HepG2 (cell line): ENCODE data around the gene EXOC3L2. TPM values are rescaled to one million over a fixed set of nuclear protein-coding genes. Genes with fewer than 3 reads are reported as not detected.

Experiments
- ATF2 ChIP-seq: sonication (generic); formaldehyde crosslinking; IDR thresholded peaks from 2 replicates; pipeline ENCODE4 v1.4.0; 2020; ENCODE audit warnings: missing genetic modification reagents
- HNRNPLL ChIP-seq: fragments of 200-400 bp; formaldehyde crosslinking; IDR thresholded peaks from 2 replicates; pipeline ENCODE4 v1.6.1; 2017; ENCODE audit warnings: mild to moderate bottlenecking, low read depth, low read length; ENCODE audit not compliant: poor library complexity, severe bottlenecking
- IKZF4 ChIP-seq: sonication (generic); formaldehyde crosslinking; IDR thresholded peaks from 2 replicates; pipeline ENCODE4 v1.5.1; 2020; ENCODE audit warnings: borderline replicate concordance, mild to moderate bottlenecking, low read depth, missing genetic modification reagents; ENCODE audit errors: not compliant biosample characterization
- KDM5A ChIP-seq: fragments of 200-600 bp; sonication (generic); IDR thresholded peaks from 2 replicates; pipeline ENCODE4 v1.7.0; 2018; ENCODE audit warnings: antibody characterized with exemption, mild to moderate bottlenecking, low read length, borderline replicate concordance
- NONO ChIP-seq, 2 experiments: fragments of 450-650 bp in 1 of 2; sonication (generic) in 1 of 2; formaldehyde crosslinking in 1 of 2; IDR thresholded peaks in 1 of 2; conservative IDR thresholded peaks in 1 of 2; 2 replicates each; pipeline versions ENCODE4 v1.6.1 to v1.8.0; 2017 to 2022; ENCODE audit warnings: mild to moderate bottlenecking in 1 of 2, missing genetic modification reagents in 1 of 2, moderate library complexity in 1 of 2
- NR1H2 ChIP-seq: sonication (generic); formaldehyde crosslinking; IDR thresholded peaks from 2 replicates; pipeline ENCODE4 v1.8.1; 2022; ENCODE audit warnings: low read depth, missing genetic modification reagents, borderline replicate concordance
- TBX2 ChIP-seq: sonication (generic); formaldehyde crosslinking; IDR thresholded peaks from 2 replicates; pipeline ENCODE4 v1.5.0; 2020; ENCODE audit warnings: missing genetic modification reagents, mild to moderate bottlenecking, borderline replicate concordance
- TGIF2 ChIP-seq: IDR thresholded peaks from 2 replicates; pipeline ENCODE4 v1.6.1; 2016; ENCODE audit warnings: control low read depth, missing compliant biosample characterization
- THAP11 ChIP-seq: IDR thresholded peaks from 2 replicates; pipeline ENCODE4 v1.6.1; 2016; ENCODE audit warnings: missing biosample characterization, missing genetic modification reagents
- ZBTB3 ChIP-seq: sonication (generic); formaldehyde crosslinking; IDR thresholded peaks from 2 replicates; pipeline ENCODE4 v1.4.0; 2020; ENCODE audit warnings: low read depth, mild to moderate bottlenecking, moderate library complexity, missing genetic modification reagents, borderline replicate concordance
- ZBTB7A ChIP-seq: sonication (generic); formaldehyde crosslinking; IDR thresholded peaks from 2 replicates; pipeline ENCODE4 v1.8.0; 2022; ENCODE audit warnings: mild to moderate bottlenecking, missing genetic modification reagents
- ZBTB7B ChIP-seq: sonication (generic); formaldehyde crosslinking; IDR thresholded peaks from 2 replicates; pipeline ENCODE4 v1.4.0; 2020; ENCODE audit warnings: missing genetic modification reagents
- ZFY ChIP-seq: sonication (generic); formaldehyde crosslinking; IDR thresholded peaks from 2 replicates; pipeline ENCODE4 v1.4.0; 2020; ENCODE audit warnings: missing genetic modification reagents
- ZNF501 ChIP-seq: sonication (generic); formaldehyde crosslinking; IDR thresholded peaks from 2 replicates; pipeline ENCODE4 v1.5.1; 2020; ENCODE audit warnings: mild to moderate bottlenecking, moderate library complexity, missing genetic modification reagents
- ZNF547 ChIP-seq: sonication (generic); formaldehyde crosslinking; IDR thresholded peaks from 2 replicates; pipeline ENCODE4 v1.5.1; 2020; ENCODE audit warnings: mild to moderate bottlenecking, missing genetic modification reagents
- ZNF614 ChIP-seq: IDR thresholded peaks from 2 replicates; pipeline ENCODE4 v1.6.1; 2018; ENCODE audit warnings: missing biosample characterization, missing genetic modification reagents, inconsistent platforms, borderline replicate concordance
- ZNF652 ChIP-seq: IDR thresholded peaks from 2 replicates; pipeline ENCODE4 v1.6.1; 2016; ENCODE audit warnings: low read depth, borderline replicate concordance
- ZNF724P ChIP-seq: sonication (generic); formaldehyde crosslinking; IDR thresholded peaks from 2 replicates; pipeline ENCODE4 v1.8.0; 2022; ENCODE audit warnings: missing genetic modification reagents, borderline replicate concordance
- ZNF776 ChIP-seq: sonication (generic); formaldehyde crosslinking; IDR thresholded peaks from 2 replicates; pipeline ENCODE4 v1.4.0; 2020; ENCODE audit warnings: mild to moderate bottlenecking, missing genetic modification reagents
- ZNF777 ChIP-seq: sonication (generic); formaldehyde crosslinking; IDR thresholded peaks from 2 replicates; pipeline ENCODE4 v1.4.0; 2020; ENCODE audit warnings: missing genetic modification reagents
- ZNF83 ChIP-seq: sonication (generic); formaldehyde crosslinking; IDR thresholded peaks from 2 replicates; pipeline ENCODE4 v1.4.0; 2020; ENCODE audit warnings: missing genetic modification reagents, mild to moderate bottlenecking, borderline replicate concordance
- polyA plus RNA-seq, 8 experiments: library from polyadenylated mRNA; depleted of rRNA in 3 of 8; stranded (reverse) in 7 of 8; unstranded in 1 of 8; fragments of >200 nt; fragmentation: Illumina TruSeq in 4 of 8; extraction: Trizol in 4 of 8; gene quantifications; 2 replicates each; pipeline versions ENCODE4 v1.2.1 to v1.2.3, GENCODE V29; 2011 to 2016; ENCODE audit warnings: low read depth in 4 of 8, missing spikeins in 1 of 8, mixed read lengths in 1 of 8; ENCODE audit not compliant: insufficient read depth in 1 of 8
- total RNA-seq, 5 experiments: library from RNA; depleted of rRNA; stranded (reverse); fragments of >200 nt; fragmentation: Illumina TruSeq; extraction: Trizol; gene quantifications; 2 replicates each; pipeline ENCODE4 v1.2.3, GENCODE V29; 2016; ENCODE audit warnings: low read depth in 1 of 5
- TF ChIP-seq, protein P1 (sequence below): sonication (generic); formaldehyde crosslinking; IDR thresholded peaks from 2 replicates; pipeline ENCODE4 v1.8.0; 2023; ENCODE audit warnings: mild to moderate bottlenecking, missing genetic modification reagents
- TF ChIP-seq, protein P2 (sequence below): sonication (generic); formaldehyde crosslinking; conservative IDR thresholded peaks from 2 replicates; pipeline ENCODE4 v1.8.1; 2023; ENCODE audit warnings: missing genetic modification reagents

The EXOC3L2 gene
- total and polyA plus RNA-seq, 2 of the 13 experiments (the other 11 are each of a cell fraction or from before 2014, with no cell fraction given), result 0.21 TPM; not detected in 1

GRCh38 chr19:45179072-45179891 is 65.9 kb downstream of the EXOC3L2 start (continued):
- TF ChIP-seq ATF2 (CRISPR knock-in tag) (0 out of 2 replicates have a peak, but pooled peaks have one; percentile 3), TGIF2 (CRISPR knock-in tag) (no peak), TBX2 (peak; percentile 1; the same call in 1 of the 2 replicates), ZBTB7A (CRISPR knock-in tag) (0 out of 2 replicates have a peak, but pooled peaks have one; percentile 35), HNRNPLL (peak; percentile 72), ZNF776 (CRISPR knock-in tag) (peak; percentile 43; the same call in 1 of the 2 replicates), ZNF501 (CRISPR knock-in tag) (peak; percentile 64; the same call in 1 of the 2 replicates), IKZF4 (CRISPR knock-in tag) (peak; percentile 56), ZNF652 (CRISPR knock-in tag) (no peak), ZFY (CRISPR knock-in tag) (peak; percentile 80), KDM5A (peak; percentile 58; the same call in 1 of the 2 replicates), NR1H2 (0 out of 2 replicates have a peak, but pooled peaks have one; percentile 29), ZNF614 (CRISPR knock-in tag) (no peak), NONO (IDR thresholded peaks at IDR 0.05) (no peak), NONO (CRISPR knock-in tag; conservative IDR thresholded peaks at IDR 0.05) (no peak), ZNF83 (CRISPR knock-in tag) (0 out of 2 replicates have a peak, but pooled peaks have one; percentile 28), ZNF777 (CRISPR knock-in tag) (peak; percentile 96), ZBTB7B (0 out of 2 replicates have a peak, but pooled peaks have one; percentile 26), THAP11 (CRISPR knock-in tag) (peak; percentile 9; the same call in 1 of the 2 replicates), ZNF724P (CRISPR knock-in tag) (0 out of 2 replicates have a peak, but pooled peaks have one; percentile 22), ZBTB3 (CRISPR knock-in tag) (0 out of 2 replicates have a peak, but pooled peaks have one; percentile 27), ZNF547 (CRISPR knock-in tag) (peak; percentile 2; the same call in 1 of the 2 replicates)
- TF ChIP-seq, protein P1, sequence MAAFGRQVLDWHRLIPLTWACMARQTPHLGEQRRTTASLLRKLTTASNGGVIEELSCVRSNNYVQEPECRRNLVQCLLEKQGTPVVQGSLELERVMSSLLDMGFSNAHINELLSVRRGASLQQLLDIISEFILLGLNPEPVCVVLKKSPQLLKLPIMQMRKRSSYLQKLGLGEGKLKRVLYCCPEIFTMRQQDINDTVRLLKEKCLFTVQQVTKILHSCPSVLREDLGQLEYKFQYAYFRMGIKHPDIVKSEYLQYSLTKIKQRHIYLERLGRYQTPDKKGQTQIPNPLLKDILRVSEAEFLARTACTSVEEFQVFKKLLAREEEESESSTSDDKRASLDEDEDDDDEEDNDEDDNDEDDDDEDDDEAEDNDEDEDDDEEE (CRISPR knock-in tag), result no peak
- TF ChIP-seq, protein P2, sequence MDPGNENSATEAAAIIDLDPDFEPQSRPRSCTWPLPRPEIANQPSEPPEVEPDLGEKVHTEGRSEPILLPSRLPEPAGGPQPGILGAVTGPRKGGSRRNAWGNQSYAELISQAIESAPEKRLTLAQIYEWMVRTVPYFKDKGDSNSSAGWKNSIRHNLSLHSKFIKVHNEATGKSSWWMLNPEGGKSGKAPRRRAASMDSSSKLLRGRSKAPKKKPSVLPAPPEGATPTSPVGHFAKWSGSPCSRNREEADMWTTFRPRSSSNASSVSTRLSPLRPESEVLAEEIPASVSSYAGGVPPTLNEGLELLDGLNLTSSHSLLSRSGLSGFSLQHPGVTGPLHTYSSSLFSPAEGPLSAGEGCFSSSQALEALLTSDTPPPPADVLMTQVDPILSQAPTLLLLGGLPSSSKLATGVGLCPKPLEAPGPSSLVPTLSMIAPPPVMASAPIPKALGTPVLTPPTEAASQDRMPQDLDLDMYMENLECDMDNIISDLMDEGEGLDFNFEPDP (CRISPR knock-in tag), result 0 out of 2 replicates have a peak, but pooled peaks have one; percentile 20
